GM18511 (cell line): ENCODE measurements around the gene HSPBAP1.

ENCODE experiments used
- ATAC-seq: cut with Tn5 transposase; IDR thresholded peaks from one replicate; pipeline ENCODE4 v1.9.1; 2021; ENCODE audit warnings: mild to moderate bottlenecking, moderate library complexity; ENCODE audit not compliant: unreplicated experiment

Gene HSPBAP1

DNA sequence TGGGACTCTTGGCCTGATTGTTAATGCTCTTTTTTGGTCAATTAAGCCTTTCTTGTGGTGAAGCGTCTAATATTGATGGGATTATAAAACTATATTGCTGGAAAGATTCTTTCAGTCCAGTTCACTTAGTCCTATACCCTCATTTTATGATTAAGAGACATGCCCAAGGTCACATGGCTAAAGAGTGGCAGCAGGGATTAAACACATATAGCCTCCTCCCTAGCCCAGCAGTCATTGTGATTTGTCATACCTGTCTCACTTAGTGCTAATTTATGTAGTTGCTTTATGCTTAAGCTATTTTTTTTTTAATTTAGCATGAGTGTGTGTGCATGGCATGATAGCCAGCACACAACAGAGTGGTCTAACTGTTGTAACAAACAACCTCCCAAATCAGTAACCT, 103.5 kb downstream of the HSPBAP1 start:
- ATAC-seq = no peak
